Thyroid gland (tissue), 4 donors: ENCODE measurements around the gene ASPHD1.

ENCODE experiments used
- CTCF ChIP-seq, 6 experiments: fragments of 200-600 bp in 3 of 6; fragments of 450-650 bp in 3 of 6; sonication (generic) in 3 of 6; IDR thresholded peaks; one replicate each; pipeline ENCODE4 v1.5.1; 2016 to 2019; ENCODE audit warnings: antibody characterized with exemption in 6 of 6, mild to moderate bottlenecking in 2 of 6, inconsistent platforms in 1 of 6, moderate library complexity in 1 of 6
- POLR2A ChIP-seq, 2 donors: fragments of 450-650 bp; IDR thresholded peaks; one replicate each; pipeline ENCODE4 v1.6.1; 2017; ENCODE audit warnings: antibody characterized with exemption in 2 of 2, mild to moderate bottlenecking in 2 of 2, moderate library complexity in 1 of 2

GRCh38 chr16:29940656-29941055 is 40.4 kb downstream of the ASPHD1 start:
- TF ChIP-seq CTCF (IDR thresholded peaks at IDR 0.05) (no peak), POLR2A (IDR thresholded peaks at IDR 0.05) (no peak)
